ENCODE data around the gene MAGI1.

- TF ChIP-seq EP300 (IDR thresholded peaks at IDR 0.05) (no peak), POLR2A (IDR thresholded peaks at IDR 0.05) (no peak), POLR2AphosphoS5 (IDR thresholded peaks at IDR 0.05) (no peak)
- TF ChIP-seq, protein P1, sequence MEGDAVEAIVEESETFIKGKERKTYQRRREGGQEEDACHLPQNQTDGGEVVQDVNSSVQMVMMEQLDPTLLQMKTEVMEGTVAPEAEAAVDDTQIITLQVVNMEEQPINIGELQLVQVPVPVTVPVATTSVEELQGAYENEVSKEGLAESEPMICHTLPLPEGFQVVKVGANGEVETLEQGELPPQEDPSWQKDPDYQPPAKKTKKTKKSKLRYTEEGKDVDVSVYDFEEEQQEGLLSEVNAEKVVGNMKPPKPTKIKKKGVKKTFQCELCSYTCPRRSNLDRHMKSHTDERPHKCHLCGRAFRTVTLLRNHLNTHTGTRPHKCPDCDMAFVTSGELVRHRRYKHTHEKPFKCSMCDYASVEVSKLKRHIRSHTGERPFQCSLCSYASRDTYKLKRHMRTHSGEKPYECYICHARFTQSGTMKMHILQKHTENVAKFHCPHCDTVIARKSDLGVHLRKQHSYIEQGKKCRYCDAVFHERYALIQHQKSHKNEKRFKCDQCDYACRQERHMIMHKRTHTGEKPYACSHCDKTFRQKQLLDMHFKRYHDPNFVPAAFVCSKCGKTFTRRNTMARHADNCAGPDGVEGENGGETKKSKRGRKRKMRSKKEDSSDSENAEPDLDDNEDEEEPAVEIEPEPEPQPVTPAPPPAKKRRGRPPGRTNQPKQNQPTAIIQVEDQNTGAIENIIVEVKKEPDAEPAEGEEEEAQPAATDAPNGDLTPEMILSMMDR (IDR thresholded peaks at IDR 0.05): no peak
Measured at GRCh38 chr3:65894679-65895453, 143.9 kb downstream of the MAGI1 start.
